Kasumi-1 (cell line): Measurements from ENCODE around the gene C3orf85.
"Not testable (repeated sequence)": the region's sequence is repeated elsewhere in the genome, so short reads cannot be mapped to it uniquely, and the experiment has no call there.

ENCODE experiments used
- DNase-seq, 2 experiments: peaks; one replicate each; lab custom pipeline; 2025; lab: John Stamatoyannopoulos, UW

Gene C3orf85, protein sequence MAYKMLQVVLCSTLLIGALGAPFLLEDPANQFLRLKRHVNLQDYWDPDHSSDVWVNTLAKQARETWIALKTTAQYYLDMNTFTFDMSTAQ

DNA sequence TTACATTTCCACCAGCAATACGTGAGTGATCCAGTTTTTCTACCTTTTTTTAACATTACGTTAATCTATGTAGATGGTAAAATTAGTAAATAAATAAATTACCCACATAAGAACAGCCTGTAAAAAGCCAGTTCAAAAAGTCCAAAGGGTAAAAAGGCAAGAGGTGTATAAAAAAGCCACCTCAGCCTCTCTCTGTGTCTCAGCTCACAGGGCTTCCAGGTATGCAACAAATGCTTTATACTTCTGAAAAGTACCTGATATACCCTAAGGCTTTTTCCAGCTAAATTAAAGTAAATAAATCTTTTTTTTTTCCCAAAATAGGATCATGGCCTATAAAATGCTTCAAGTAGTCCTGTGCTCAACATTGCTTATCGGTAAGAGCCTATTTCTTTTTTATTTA lies at the start of gene C3orf85:
Gene C3orf85, plus strand, starts transcription at position 197 of the 400 bp plus-strand sequence. Its CDS starts 129 bp downstream, at position 326.
- DNase-seq = no peak

DNA sequence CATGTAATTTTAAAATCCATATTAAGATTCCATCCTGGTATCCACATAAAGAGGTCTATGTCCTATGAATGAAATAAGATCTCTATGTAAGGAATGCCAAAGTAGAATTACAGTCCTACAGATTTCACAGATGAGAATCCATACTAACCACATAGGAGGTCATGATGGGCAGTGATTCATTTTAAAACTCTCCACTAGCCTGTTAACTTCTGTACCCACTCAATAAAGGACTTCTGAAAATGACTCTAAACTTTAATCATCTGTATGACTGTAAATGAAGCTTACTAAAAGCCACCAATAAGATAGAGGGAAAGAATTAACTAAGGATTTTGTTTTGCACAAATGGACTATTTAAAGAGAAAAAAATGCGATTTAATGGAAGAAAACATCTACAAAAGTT lies 47.3 kb upstream of the C3orf85 start:
- no peak for DNase-seq

DNA sequence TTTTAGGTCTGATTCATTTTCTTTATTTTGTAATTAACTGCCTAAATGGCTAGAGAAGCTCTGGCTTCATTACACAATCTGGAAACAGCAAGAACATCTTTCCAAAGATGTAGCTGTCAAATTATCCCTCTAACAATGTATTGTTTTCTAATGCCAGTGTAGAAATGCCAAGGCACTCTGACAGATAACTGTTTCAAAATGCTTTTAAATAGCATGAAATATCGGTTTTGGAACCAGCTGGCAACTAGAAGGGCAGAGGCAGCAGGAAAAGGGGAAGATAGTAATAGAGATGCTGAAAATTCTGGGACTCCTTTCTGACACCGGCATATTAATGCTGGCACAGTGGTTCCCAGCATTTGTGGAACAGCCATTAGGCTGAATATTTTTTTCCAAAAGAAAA lies 44.7 kb upstream of the C3orf85 start:
- no peak for DNase-seq

DNA sequence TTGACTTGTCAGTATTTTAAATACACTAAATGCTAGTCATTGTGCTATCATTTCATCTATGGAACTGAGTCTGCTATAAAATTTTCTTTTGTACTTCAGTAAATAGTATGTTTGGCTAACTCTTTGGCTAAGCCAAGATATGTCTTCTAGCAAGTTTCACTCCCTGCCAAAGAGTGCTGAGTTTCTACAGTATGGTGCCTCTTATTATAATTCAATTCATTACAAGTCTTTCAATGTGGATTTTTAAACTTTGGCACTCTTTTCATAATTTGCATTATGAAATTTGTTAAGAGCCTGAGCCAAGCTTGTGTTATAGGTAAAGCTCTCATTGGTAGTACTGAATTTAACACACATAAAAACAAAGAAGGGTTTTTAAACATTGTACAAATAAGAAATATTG lies 43.0 kb upstream of the C3orf85 start:
- DNase-seq = no peak

DNA sequence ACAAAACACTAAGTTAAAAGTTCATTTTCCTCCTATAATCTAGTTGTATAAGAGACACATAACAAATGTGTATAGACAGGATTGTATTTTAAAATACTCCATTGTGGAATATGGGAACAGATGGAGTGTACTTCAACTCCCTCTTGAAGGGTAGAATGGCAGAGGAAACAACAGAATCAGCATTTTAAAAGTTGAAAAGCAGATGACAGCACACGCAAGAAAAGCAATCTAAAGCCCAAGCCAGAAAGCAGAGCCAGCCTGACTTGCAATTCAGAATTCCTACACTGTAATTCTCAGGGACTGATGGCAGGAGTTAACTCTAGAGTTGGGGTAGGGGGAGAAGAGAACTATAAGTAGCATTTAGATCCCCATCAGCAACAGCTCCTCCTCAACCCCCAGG lies 41.4 kb upstream of the C3orf85 start:
- DNase-seq = no peak

DNA sequence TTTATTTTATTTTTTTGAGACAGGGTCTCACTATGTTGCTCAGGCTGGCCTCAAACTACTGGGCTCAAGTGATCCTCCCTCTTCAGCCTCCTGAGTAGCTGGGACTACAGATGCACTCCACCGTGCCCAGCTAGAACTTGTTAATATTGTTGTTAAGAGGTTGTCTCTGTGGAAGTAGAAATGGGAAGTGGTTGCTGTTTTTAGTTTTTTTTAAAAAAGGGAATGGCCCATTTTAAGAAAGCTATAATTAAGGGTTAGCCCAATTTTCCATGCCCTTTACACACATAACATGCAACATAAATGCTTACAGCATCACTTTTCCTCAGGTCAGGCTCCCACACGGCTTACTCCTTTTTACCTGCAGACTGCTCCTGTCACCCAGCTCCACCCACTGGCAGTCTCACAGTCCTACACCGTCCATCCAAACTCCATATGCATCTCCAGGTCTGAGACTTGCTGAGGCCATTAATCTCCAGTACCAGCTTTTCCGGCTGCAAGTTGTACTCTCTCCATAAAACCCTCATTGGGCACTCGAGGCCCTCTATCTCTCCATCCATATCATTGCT lies 38.4 kb upstream of the C3orf85 start:
- peak; percentile 24 to 37 for DNase-seq

DNA sequence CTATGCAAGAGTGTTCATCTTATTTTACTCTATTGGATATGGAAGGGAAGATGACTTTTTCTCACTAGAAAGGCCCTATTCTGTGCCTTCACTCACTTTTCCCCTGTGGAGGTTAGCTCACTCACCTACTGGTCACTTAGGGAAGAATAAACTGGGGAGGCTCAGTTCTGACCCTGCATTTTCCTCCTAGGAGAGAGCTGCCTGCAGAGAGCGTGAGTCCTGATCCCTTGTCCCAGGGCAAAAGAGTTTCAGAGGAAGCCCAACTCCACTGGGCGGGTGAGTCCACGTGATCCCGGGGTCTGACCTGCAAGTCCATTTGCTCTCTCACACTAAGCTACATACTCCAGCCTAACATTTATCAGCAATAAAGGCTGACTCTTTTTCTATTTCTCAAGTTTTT lies 26.9 kb upstream of the C3orf85 start:
- DNase-seq = no peak

DNA sequence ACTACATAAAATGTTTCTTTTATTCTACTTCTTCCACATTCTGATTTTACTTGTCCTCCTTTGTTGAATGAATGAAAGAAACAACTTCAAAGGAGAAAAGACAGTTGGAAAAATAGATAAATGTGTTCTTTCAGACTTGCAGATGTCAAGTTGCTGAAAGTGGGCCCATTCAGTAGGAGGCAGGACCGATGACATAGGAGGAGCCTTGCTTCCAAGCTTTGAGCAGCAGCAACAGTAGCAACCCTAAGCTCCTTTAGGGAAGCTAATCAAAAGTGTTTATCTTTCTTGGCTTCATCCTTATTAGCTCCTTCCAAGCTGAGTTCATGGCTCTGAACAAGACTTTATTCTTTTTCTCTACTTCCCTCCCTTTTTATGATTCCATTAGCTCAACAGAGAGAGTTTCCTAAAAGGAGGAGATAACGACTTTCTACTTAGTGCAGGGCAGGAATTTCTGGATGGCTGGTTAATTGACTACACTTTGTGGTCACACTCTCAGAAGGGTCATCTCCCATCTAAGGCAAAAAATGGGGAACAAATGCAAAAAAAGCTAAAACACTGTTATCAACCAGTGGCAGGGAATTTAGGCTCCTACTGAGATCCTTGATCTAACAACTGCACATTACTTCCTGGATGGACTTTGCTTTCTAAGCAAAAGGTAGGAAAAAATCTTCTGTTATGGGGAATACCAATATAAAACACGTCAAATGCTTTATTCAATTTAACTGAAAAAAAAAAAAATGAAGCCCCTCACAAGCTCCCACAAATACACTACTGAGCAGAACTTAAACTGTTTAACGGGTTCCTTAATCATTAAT lies 23.4 kb upstream of the C3orf85 start:
- DNase-seq = no peak

DNA sequence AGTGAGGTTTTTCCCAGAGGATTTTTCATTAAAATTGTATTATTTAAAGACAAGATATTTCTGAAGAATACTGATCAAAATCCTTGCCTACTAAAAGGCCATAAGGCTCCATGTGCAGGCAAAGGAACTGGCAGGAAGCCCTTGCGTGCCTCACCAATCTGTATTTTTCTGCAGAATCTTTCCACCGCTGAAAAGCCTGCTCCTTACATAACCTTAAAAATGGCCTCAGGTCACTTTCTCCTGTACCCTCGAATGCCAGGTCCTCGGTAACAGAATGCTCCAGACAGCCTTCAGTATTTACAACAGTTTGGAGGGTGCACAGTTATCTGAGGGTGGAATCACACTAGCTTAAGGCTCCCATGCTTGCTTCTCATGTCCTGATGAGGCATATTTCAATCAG lies 21.8 kb upstream of the C3orf85 start:
- DNase-seq = no peak

DNA sequence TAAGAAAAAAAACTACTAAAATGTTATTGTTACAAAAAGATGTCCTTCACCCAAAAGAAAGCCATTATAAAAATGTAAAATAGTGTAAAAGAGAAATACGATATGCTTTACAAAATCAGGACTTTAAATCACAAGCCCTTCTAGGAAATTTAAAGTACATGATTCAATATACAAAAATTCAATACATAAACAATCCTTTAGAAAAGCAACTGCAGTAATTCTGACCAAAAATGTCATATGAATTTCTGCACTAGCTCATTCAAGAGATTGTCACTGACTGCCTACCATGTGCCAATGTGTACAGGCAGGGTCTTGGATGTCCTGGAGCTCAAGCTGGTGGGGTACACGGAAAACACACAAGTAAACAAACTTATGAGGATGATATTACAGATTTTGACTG lies 21.1 kb upstream of the C3orf85 start:
- DNase-seq = no peak

DNA sequence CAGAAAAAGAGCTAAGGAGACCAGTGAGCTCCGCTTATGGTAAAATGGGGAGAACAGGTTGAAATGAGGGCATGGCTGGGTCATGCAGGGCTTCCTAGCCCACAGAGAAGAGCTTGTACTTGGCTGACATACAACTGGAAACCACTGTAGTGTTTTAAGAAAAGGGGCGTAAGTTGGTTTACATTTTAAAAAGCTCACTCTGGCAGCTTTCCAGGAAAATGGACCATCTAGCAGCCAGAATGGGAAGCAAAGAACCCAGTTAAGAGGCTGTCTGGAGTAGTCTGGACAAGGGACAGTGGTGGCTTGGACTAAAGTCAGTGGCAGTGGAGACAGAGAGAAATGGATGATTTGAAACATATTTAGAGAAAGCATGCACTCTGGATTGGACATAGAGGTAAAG lies 20.5 kb upstream of the C3orf85 start:
- no peak for DNase-seq

DNA sequence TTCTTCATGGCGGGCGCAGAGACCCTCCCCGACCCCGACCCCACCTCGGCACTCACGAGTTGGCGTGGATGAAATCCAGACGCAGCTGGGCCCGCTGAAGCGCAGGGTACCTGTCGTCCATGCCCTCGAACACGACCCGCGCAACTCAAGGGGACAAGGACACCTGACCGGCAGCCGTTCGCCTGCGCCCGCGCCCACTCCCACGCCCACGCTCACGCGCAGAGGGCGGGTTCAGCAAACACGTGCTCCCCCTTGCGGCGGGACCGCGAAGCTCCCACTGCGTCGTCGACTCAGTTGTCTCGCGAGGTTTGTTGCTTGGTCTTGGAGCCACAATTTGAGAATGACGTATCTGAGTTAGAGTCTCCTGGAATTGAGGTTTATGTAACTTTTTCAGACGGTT lies 18.6 kb upstream of the C3orf85 start, which contains the start of gene MORC1:
Gene MORC1, minus strand, starts transcription at position 196 of the 400 bp plus-strand sequence. Its CDS starts 75 bp downstream, at position 121.
- DNase-seq = no peak

DNA sequence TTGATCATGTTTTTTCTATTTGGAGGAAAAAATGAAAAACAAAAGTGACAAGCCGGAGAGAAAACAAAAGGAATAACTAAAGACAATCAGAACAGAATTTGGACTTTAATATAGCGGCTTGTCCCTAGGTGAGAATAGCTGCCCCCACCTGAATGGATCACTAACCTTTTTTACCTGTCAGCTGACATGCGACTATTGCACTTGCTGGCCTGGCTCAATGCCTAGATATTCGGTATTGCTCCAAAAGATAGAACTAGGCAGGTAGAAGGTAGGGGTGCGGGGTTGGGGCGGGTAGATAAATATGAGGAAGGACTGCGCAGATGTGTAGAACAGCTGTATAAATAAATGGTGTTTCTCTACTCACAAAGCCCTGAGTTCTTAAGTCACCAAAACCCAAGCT lies 17.9 kb upstream of the C3orf85 start:
- no peak for DNase-seq

DNA sequence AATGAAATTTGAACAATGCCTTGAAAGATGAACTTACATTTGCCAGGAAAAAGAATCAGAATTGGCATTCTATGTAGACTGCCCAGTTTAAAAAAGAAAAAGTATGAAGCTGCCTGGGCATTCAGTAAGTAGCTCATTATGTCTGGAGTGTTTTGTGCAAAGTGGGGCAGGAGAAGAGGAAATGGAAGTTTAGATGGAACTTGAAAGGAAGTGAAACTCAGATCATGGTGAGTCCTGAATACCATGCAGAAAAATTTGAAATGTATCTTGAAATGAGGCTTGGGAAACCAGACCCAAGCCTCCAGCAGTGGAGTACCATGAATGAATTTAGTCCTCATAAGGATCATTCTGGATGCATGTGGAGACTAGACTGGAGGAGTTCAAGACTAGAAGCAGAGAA lies 13.8 kb upstream of the C3orf85 start:
- DNase-seq = no peak

DNA sequence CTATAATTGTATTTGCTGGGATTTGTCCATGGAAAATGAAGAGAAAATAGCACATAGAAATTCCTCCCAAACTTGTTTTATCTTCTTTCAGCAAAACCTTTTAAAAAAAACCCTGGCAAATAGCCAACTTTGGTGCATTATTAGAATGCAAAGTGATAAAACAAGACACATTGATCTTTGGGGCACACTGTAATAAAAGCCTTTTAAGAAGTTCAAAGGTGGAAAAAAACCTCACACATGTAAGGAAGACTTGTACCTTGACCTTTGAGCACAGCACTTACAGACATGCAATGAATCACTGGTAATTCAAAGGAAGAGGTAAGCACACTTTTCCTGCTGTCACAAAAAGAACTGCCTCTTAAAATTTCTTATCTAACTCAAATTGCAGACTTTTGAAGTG lies 10.6 kb upstream of the C3orf85 start:
- DNase-seq = no peak

DNA sequence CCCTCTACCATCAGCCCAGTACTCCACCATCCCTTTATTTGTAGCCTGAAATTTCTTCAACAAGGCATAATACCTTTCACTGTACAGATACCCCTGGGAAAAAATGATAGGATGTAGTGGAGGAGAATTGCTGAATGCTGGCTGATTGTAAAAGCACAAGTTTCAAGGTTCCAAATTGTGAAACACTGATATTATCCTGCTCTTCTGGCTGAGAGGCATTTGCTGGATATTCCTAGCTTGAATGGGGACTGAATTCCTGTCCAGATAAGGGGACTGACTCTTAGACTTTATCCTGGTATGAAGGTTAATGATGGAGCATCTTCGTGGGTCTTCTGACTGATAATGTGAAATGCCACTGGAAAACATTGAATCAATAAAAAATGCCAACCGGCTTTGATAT lies 9.0 kb upstream of the C3orf85 start:
- no peak for DNase-seq

DNA sequence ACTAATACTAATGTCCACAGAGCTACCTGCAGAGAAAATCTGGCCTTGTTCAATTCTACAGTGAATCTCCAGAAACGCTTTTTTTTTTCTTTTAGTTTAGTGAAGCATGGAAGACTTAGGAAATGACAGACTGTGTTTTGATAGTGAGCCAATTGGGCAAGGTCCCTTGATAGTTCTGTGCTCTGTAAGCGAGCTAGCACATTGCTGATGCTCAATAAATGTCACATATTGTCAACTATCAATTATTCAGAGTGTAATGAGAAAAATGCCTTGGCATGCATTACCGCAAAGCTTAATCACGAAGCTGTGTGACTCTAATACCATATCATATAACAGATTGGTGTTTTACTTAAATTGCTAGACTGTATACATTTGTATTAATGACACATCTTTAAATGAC lies 5.2 kb upstream of the C3orf85 start:
- DNase-seq = no peak

DNA sequence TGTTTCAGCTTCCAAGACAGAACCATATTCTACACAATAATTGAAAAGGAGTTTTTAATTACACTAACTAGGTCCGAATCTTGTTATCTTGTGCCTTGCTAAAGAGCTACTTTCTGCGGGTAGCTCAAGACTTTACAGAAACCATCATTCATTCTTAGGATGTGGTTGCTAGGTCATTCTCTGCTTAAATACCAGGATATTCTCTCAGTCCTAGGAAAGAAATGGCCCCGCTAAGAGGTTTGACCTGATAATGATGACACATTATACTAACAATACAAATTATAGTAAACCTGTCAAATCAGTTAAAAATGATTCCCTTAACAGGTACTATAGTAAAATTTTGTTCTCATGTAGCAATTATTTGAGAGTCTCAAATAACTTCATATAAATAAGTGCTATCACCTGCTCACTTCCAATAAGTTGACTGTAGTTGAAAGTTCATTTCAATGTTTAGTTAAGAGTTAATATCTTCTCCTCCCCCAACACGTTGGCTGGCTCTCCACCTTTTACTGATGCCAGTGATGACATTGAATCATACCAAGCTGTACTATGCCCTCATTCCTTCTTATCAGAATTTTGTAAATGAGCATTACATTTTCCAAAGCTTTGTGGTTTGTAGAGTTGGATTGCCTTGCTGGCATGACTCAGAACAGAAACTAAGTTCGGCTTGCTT lies 3.6 kb upstream of the C3orf85 start:
- no peak for DNase-seq

DNA sequence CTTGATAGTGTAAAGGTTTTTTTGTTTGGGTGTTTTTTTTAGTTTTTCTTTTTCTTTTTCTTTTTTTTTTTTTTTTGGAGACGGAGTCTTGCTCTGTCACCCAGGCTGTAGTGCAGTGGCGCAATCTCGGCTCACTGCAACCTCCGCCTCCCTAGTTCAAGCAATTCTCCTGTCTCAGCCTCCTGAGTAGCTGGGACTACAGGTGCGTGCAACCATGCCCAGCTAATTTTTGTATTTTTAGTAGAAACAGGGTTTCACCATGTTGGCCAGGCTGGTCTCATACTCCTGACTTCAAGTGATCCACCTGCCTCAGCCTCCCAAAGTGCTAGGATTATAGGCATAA lies 3.1 kb upstream of the C3orf85 start:
- not testable (repeated sequence) for DNase-seq

DNA sequence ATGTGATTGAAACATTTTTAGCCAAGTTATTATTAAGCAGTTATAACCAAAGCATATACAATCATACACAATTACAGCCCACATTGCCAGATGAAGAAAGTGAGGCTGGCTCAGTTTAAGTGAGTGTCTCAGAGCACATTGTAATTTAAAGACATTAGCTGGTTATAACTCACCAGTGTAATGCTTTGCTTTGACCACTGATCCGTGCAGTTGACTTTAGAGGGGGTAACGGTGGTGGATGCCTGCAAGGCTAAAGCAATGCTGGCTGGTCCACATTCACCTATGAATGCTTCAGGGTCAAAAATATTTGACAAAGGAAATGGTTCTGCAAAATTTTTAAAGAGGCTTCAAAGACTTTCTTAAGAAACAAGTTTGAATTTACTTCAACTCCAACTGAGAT lies 1.2 kb downstream of the C3orf85 start:
- DNase-seq = no peak

DNA sequence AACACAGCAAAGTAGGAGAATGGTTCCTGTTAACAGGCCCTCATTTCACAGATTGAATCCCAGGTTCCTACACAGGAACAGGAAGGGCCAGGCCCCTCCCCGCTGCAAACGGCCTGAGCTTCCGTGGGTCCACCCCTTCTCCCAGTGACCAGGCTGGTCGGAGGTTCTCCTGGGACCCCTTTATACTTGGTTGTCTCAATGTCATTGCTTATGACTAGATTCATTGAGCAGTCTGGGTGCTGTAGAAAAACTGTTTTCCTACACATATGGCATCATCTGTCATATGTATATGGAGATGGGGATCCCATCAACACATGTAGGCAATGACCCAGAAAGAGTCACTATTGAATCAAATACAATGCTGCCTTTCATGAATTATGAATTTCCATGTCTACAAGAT lies 3.8 kb downstream of the C3orf85 start:
- DNase-seq = no peak

DNA sequence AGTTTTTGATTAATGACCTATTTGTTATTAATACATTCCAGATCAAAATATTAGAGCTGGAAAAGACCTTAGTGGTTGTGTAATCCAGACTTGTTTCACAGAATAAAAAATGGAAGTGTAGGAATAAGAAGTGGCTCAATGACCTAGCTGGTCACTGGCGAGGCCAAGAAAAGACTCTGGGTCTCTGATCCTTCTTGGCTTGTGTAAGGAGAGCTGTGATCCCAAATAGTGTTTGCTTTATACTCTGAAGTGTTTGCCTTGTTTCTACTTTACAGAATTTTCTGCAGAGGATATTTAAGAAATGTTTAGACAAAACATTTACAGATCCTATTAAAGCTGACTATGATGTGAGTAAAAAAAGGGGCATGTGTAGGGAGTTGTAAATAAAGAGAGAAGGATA lies 7.1 kb downstream of the C3orf85 start:
- DNase-seq = no peak

DNA sequence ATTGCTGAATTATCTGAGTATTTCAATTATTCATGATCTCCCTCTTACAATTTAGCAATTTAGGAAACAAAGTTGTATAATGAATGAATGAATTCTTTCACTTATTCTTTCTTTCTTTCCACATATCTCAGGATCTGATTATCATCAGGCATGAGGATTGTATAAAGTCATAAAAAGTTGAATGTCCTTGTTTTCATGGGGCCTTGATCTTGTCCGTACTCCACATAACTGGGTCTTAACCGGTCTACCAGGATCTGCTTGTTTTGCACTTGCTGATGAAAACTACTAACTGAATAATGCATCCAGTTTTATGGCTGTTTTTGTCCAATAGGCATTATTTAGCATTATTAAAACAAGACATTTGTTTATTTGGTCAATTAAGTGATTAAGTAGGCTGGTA lies 12.6 kb downstream of the C3orf85 start:
- no peak for DNase-seq
